Measurements from ENCODE around the gene APOL6. TPM values are rescaled to one million over a fixed set of nuclear protein-coding genes. Genes with fewer than 3 reads are reported as not detected.

APOL6 gene
- total RNA-seq, 1 experiment from 2014 or later: 13.9 TPM

DNA sequence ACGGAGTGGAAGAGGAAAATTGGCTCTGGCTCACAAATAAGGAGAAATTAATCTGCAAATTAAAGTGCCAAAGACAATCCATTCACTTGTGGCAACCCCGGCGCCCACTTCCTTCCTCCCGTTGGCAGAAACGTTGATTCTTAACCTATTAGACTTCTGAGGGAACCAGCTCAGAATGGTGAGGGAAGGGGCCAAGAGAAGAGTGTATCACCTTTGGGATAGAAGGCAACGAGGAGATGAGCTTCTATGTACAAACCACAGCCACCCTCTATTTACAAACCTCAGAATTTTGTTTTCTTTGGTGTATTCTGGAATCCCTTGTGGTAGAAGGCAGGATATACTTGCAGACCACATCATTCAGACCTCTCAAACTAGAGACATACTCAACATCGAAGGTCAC, 32.2 kb upstream of the APOL6 start:
- CTCF ChIA-PET: no interaction called here
- Histone ChIP-seq H3K4me3 (ENCODE audit: low read depth, low read length) (no peak overlapping the region), H3K27me3 (replicated peaks; ENCODE audit: control insufficient read depth, insufficient read depth, low read length) (no peaks in the 10 kb centered on the region), H3K9me3 (no peaks in the 10 kb centered on the region), H3K4me1 (no peaks in the 10 kb centered on the region; the same call in 1 of the 2 replicates), H3K36me3 (ENCODE audit: control insufficient read depth, insufficient read depth, low read length) (no peaks in the 10 kb centered on the region)
- BruUV-seq (replicated peaks): no TSS peak
- no peak overlapping the region for H3K4me3 Mint-ChIP-seq (ENCODE audit: unreplicated experiment)
- H3K4me1 Mint-ChIP-seq (ENCODE audit: low read depth, unreplicated experiment): no peaks in the 10 kb centered on the region
- no peak overlapping the region for H3K27ac Mint-ChIP-seq (ENCODE audit: unreplicated experiment)
- no peak for TF ChIP-seq CTCF (IDR thresholded peaks at IDR 0.05; ENCODE audit: insufficient read depth in 1 of 2, low read depth in 1 of 2, low read length in 1 of 2, severe bottlenecking in 1 of 2, unreplicated experiment in 1 of 2)
- no peaks in the 10 kb centered on the region for H3K27me3 Mint-ChIP-seq (ENCODE audit: insufficient read depth, unreplicated experiment)
- DNase-seq: no peak
- H3K36me3 Mint-ChIP-seq (ENCODE audit: insufficient read depth, unreplicated experiment): no peaks in the 10 kb centered on the region
- POLR2A ChIA-PET: no interaction called here
- intact Hi-C loops (cut with micrococcal nuclease; ENCODE audit: unreplicated experiment): no loop called here
- no peaks in the 10 kb centered on the region for H3K9me3 Mint-ChIP-seq (ENCODE audit: unreplicated experiment)

DNA sequence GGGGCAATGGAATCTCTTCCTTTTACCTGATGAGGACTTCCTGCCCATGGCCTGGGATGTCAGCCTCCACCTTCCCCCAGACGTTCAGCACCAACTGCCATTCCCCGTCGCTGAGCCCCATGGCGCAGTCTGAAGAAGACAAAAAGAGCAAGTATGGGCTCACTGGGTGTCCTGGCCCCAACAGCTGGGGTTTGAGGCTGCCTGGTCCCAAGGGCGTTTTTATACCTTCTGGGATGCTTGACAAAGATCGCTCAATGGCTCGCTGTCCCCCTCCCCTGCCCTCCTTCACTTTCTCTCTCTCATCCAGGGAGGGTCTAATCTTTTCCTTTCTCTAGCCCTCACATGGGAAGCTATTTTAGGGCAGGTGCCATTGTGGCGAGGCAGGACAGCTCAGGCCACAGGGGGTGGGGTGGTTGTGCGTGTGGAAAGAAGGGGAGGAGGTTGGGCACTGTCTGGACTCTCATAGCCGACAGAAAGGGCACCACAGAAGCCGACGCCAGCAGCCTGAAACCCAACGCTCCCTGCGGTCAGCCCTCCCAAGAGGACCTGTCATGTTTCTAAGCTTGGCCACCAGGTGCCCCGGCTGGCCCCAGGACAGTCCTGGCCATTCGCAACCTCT, 31.0 kb upstream of the APOL6 start, which contains the start of gene MB:
MB (minus strand) TSS at position 193 of the 619 bp plus-strand sequence; CDS start at position 121, 72 bp downstream.
- TF ChIP-seq CTCF (IDR thresholded peaks at IDR 0.05; ENCODE audit: insufficient read depth in 1 of 2, low read depth in 1 of 2, low read length in 1 of 2, severe bottlenecking in 1 of 2, unreplicated experiment in 1 of 2): no peak
- H3K9me3 ChIP-seq: no peaks in the 10 kb centered on the region
- H3K36me3 ChIP-seq (ENCODE audit: control insufficient read depth, insufficient read depth, low read length): no peaks in the 10 kb centered on the region
- intact Hi-C loops (cut with micrococcal nuclease; ENCODE audit: unreplicated experiment): no loop called here
- Mint-ChIP-seq H3K4me3 (ENCODE audit: unreplicated experiment) (no peak within 1 kb of the TSS), H3K9me3 (ENCODE audit: unreplicated experiment) (no peaks in the 10 kb centered on the region), H3K27ac (ENCODE audit: unreplicated experiment) (no peak within 1 kb of the TSS), H3K4me1 (ENCODE audit: low read depth, unreplicated experiment) (no peaks in the 10 kb centered on the region), H3K27me3 (ENCODE audit: insufficient read depth, unreplicated experiment) (no peaks in the 10 kb centered on the region), H3K36me3 (ENCODE audit: insufficient read depth, unreplicated experiment) (no peaks in the 10 kb centered on the region)
- CTCF ChIA-PET: no interaction called here
- no peaks in the 10 kb centered on the region for H3K27me3 ChIP-seq (replicated peaks; ENCODE audit: control insufficient read depth, insufficient read depth, low read length)
- no peak within 1 kb of the TSS for H3K4me3 ChIP-seq (ENCODE audit: low read depth, low read length)
- POLR2A ChIA-PET: no interaction called here
- BruUV-seq (replicated peaks): no TSS peak
- peaks cover 5% of the 10 kb centered on the region for H3K4me1 ChIP-seq
- DNase-seq: no peak

- Histone ChIP-seq H3K4me3 (ENCODE audit: low read depth, low read length) (no peak overlapping the region), H3K36me3 (ENCODE audit: control insufficient read depth, insufficient read depth, low read length) (no peaks in the 10 kb centered on the region), H3K9me3 (no peaks in the 10 kb centered on the region), H3K4me1 (peaks cover 14% of the 10 kb centered on the region), H3K27me3 (replicated peaks; ENCODE audit: control insufficient read depth, insufficient read depth, low read length) (no peaks in the 10 kb centered on the region)
- POLR2A ChIA-PET: no interaction called here
- no peaks in the 10 kb centered on the region for H3K27me3 Mint-ChIP-seq (ENCODE audit: insufficient read depth, unreplicated experiment)
- H3K27ac Mint-ChIP-seq (ENCODE audit: unreplicated experiment): no peak overlapping the region
- no peak overlapping the region for H3K4me3 Mint-ChIP-seq (ENCODE audit: unreplicated experiment)
- no peaks in the 10 kb centered on the region for H3K9me3 Mint-ChIP-seq (ENCODE audit: unreplicated experiment)
- CTCF ChIA-PET: no interaction called here
- TF ChIP-seq CTCF (IDR thresholded peaks at IDR 0.05; ENCODE audit: insufficient read depth in 1 of 2, low read depth in 1 of 2, low read length in 1 of 2, severe bottlenecking in 1 of 2, unreplicated experiment in 1 of 2): no peak
- H3K36me3 Mint-ChIP-seq (ENCODE audit: insufficient read depth, unreplicated experiment): no peaks in the 10 kb centered on the region
- H3K4me1 Mint-ChIP-seq (ENCODE audit: low read depth, unreplicated experiment): peaks cover 11% of the 10 kb centered on the region
- no peak for DNase-seq
- intact Hi-C loops (cut with micrococcal nuclease; ENCODE audit: unreplicated experiment): no loop called here
- BruUV-seq (replicated peaks): no TSS peak
These were observed 29.6 kb upstream of the APOL6 start for GRCh38 chr22:35618427-35619223.
